Esophagus mucosa (tissue), 1 donor: ENCODE data around the gene ETV5. TPM values are rescaled to one million over a fixed set of nuclear protein-coding genes. Genes with fewer than 3 reads are reported as not detected.

ENCODE experiments used
- ATAC-seq: fragments of 200-7000 bp; cut with Tn5 transposase; one replicate; pipeline ENCODE4 v1.9.1; 2020
- total RNA-seq: library from RNA; stranded (reverse); gene quantifications from one replicate; pipeline ENCODE4 v1.2.4, GENCODE V29; 2023
- donor health status: DM: yes; HTN: yes; CAD: no.

Gene ETV5
- total RNA-seq, 1 donor from 2014 or later = 4.3 TPM

- no peak for ATAC-seq
These were observed 14.1 kb upstream of the ETV5 start for GRCh38 chr3:186123012-186123411.

- no peak for ATAC-seq
These were observed 13.1 kb upstream of the ETV5 start for GRCh38 chr3:186121968-186122367.

DNA sequence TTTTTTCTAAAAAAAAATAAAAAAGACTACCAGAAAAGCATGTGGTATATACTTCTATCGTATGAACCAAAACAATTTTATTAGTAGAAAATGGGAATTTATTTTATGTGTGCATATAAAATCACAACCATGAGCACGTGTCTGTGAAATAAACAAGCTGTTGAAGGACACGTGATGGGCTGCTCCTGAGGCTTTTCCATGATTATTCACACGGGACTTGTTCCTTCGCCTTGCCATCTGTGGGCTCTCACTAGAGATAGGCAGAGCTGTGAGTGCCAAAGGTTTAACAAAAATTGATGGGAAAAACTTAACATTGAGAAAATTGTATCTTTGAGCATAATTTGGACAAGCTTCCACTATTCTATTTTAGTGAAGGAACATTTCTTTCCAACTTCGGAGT, 12.4 kb upstream of the ETV5 start:
- ATAC-seq = no peak

- ATAC-seq = no peak
These were observed 10.6 kb upstream of the ETV5 start for GRCh38 chr3:186119499-186119898.

- ATAC-seq = no peak
These were observed 9.8 kb upstream of the ETV5 start for GRCh38 chr3:186118692-186119091.

- no peak for ATAC-seq
These were observed 8.7 kb upstream of the ETV5 start for GRCh38 chr3:186117521-186118134.

DNA sequence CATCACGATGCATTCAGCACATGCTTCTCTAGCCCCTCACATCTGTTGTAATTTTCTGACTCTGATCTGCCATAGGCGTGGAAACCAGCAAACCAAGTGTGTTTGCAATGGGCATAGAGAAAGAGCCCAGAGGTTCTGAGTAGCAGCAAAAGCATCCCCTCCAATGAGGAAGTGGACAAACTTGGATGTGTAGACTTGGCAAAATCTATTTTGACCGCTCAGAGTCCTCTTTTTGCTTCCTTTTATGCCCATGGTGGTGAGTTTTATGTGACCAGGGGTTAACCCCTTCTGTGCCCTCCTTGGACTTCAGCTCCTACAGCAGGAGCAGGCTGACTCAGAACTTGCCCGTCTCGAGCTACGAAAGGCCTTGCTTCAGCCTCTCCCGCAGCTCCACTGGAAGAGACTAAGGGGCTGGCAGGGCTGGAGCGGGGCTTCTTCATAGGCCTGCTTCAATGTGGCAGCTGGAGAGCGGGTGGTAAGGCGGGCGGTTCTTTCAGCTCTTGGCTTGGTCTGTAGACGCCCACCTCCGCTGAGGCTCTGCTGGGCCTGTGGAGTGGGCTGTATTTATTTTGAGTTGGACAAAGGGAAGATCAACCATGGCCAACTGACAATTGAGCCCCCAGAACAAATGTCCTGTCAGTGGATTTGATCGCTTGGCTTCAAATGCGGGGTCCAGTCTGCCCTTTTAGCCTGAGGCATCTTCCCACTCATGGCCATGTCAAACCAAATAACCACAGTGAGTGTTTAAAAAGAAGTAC, 6.5 kb upstream of the ETV5 start:
- no peak for ATAC-seq

DNA sequence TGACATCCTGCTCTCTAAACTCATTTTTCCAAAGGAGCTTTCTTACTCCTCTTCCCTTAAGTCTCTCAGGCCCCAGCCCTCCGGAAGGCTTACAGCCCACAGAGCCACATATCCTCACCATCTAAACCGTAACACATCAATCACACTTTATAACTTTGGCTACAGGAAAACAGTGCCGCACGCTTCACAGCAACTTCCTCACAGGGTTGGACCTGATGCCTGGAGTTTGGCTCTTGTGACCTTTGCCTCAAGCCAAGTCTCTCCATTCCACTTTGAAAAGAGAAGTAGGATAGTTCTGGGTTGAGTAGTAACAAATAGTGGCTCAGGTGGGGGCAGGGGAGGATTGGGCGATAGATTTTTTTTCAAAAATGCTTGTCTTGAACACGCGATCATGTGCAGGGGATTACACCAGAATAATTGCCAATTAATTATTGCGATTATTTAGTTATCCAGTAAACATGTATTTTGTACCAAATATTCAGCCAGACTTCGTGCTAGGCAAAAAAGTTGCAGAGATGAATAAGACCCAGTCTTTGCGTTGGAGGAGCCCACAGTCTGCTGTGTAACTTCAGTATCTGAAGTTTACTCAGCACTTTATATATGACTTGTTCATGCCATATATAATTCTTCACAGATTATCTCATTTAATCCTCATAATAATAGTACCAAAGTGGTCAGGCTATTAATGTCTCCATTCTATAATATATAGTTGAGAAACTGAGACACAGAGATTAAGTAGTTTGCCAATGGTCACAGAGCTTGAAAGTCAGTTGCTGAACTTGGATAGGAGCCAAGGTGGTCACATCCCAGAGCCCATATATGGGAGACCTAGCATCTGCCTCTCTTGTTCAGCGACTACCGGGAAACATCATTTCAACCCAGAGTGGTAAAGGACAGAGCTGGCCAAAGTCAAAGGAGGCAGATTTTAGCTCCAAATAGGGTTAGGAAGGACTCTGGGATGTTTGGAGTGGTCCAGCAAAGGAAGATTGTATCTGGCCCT, 2.4 kb upstream of the ETV5 start:
- no peak for ATAC-seq

- no peak for ATAC-seq
These were observed 1.3 kb upstream of the ETV5 start for GRCh38 chr3:186109897-186110803.

DNA sequence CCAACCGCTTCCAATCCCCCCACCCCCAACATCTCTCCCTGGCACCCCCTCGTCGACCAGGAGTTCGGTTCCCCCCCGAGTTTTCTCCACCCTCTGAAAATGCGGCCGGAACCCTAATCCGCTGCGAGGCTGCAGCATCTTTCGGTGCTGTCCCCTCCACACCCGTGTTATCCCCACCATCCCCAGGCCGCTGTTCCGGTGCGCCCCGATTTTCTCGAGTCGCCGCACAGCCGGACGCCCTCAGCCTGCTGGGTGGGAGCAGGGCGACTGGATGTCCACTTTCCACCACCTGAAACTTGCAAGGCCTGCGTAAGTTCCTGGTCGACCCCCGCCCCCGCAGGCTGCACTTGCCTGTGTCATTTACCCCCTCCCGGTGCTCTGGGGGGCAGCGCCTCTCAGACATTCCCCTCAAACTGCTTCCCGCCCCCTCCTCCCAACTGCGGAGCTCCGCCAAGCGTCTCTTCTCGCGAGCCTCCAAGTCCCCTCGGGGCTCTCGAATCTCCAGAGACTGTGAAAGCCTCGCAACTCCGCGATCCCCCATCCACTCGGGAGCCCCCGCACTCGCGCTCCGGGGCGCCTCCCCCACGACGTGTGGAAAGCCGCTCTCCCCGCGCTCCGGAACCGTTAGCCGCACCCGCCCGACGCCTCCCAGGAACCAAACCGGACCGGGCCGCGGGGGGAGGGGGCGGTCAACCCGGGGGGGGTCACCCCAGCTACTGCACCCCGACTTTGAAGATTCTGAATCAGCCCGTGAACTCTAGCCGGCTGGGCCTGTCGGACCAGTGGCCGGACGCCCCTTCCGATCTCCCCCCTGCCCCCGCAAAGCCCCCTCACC, 566 bp downstream of the ETV5 start:
- ATAC-seq = no peak

- ATAC-seq = no peak
These were observed 1.4 kb downstream of the ETV5 start for GRCh38 chr3:186107215-186108105.

DNA sequence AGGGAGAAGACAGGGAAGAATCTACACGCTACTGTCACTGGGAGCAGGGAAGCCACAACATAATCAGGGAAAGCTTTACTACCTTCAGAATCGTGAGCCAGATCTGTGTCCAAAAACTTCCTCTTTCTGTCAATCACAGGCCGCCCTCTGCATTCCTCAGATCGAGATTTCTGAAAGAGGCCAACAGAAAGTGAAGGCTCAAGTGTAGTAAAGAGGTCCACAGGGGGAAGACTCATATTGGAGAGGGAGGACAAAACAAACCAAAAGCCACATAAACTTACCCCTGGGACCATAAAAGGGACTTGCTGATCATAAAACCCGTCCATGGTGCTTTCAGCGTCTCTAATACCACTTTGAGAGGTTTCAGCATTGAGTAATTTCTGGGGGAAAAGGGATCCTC, 3.3 kb downstream of the ETV5 start:
- no peak for ATAC-seq

DNA sequence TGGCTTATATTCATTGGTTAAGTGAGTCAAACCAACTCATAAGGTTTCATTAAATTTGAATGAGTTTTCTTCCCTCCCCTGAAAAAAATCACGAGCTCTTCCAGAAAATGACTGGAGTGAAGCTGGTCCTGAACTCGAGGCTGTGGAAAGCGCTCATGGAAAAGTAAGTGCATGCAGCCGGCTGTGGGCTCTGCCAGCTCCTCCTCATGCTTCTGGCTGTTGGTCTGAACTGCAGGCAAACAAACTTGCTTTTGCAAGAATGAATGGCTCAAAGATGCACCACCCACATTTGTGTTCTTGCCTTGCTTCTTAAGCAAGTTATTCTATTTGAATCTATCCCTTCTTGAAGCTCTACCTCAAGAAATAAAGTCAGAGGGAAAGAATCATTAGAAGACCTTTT, 6.2 kb downstream of the ETV5 start:
- no peak for ATAC-seq

DNA sequence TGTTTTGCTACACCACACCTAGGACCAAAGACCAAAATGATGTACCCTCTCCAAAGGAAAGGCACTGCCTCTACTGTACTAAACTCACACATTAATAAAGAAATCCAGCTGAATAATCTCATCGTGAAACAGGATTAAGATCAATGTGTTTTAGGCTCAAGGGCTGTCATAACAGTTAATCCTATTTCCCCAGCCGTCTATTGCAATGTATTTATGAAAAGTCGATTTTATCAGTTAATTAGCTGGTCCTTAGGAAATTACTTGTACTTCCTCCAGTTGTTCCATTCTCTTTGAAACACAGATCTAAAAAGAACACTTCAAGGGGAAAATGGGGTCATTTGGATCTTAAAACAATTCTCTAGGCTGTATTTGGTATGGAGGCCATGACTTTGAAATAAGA, 8.5 kb downstream of the ETV5 start:
- no peak for ATAC-seq

- ATAC-seq = no peak
These were observed 9.7 kb downstream of the ETV5 start for GRCh38 chr3:186099178-186099577.

DNA sequence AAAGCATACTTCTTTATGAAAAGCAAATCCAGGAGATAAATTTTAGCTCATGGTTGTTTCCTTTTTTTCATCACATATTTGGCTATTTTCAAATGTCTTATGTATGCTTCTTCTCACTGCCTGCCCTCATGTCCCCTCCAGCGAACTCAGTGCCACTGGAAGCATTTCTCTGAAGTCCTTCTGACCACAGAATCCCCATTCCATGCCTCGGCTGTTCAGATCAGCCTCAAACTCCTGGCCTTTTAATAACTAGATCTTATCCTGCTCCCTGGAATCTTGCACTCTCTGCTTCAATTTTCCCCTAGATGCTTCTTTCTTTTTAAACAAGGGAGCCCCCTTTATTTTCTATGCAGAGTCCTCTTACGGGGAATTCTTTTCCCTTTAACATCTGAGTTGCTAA, 10.1 kb downstream of the ETV5 start:
- no peak for ATAC-seq

- ATAC-seq = peak; percentile 85
These were observed 11.0 kb downstream of the ETV5 start for GRCh38 chr3:186097663-186098451.

DNA sequence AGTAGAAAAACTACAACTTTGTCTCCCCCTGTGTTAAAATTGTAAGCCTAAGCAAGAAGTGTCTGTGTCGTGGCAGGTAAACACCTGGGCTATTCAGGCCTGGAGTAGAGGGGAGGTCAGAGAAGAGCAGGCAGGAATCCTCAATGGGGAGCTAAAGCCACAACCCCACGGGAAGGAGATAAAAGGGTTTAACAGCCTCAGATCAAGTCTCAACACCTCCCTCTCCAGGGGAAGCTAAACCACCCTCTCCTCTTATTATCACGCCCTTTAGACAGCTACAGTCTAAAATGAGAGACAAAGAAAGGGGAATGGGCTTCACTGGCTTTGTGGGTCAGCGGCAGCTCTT, 11.6 kb downstream of the ETV5 start:
- ATAC-seq = no peak

DNA sequence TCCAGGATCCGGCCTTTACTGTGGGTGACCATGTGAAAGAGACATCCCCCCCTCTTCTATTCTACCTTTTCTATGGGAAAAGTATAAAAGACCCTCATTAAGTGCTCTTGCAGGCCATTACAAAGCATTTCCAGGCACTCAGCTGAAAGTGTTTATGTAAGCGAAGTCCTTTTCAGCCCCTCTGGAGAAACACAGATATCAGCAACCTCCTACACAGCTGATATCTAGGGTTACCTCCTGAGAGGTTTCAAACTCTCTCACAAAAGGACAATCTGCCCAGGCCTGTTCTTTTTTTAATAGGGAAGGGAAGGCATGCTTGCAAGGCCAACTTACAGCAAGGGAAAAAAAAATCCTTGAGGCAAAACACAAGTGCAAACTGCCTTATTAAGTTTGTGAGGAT, 12.6 kb downstream of the ETV5 start:
- no peak for ATAC-seq
